Dermis microvascular lymphatic vessel endothelial cell (primary cell): ENCODE data around the gene HES6. TPM values are rescaled to one million over a fixed set of nuclear protein-coding genes. Genes with fewer than 3 reads are reported as not detected.

Source experiments
- DNase-seq, 2 donors: peaks; one replicate each; pipeline versions ENCODE4 v3.0.0 to v3.0.0-alpha.2; 2010; ENCODE audit warnings: low read depth in 2 of 2
- total RNA-seq: library from RNA; depleted of rRNA; stranded (reverse); fragments of >200 nt; gene quantifications from 2 replicates; pipeline ENCODE4 v1.2.1, GENCODE V29; 2014

HES6 gene
- total RNA-seq, 1 donor from 2014 or later, result 2.1 TPM

DNA sequence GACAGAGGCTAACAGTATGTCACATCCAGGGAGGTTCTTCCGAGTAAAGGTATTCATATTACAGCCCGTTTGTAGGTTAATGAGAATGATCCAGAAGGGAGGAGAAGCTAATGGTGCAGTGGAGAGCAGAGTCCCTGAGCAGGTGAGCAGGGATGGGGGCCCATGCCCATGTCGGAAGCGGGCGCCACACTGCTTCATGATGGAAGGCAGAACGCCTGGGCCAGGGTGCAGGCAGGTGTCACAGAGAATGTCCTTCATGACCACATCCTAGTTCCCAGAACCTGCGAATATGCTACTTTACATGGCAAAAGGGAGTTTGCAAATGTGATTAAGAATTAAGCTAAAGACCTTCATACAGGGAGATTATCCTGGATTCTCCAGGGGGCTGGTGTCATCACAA is 4.0 kb downstream of the HES6 start:
- no peak for DNase-seq

DNA sequence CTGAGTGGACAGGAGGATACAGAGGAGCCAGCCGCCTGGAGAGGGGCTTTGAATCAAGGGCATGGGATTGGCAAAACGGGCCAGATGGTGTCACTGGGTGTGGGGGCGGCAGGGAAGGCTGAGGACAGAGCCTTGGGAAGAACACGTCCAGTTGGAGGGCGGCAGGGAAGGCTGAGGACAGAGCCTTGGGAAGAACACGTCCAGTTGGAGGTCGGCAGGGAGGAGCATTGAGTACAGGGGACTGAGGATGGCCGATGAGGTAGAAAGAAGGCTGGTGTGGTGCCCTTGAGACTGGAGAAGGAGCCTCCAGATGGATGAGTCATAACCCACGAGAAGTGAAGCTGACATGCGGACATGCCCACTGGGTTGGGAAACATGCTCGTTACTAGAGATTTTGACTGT is 4.5 kb downstream of the HES6 start:
- no peak for DNase-seq

DNA sequence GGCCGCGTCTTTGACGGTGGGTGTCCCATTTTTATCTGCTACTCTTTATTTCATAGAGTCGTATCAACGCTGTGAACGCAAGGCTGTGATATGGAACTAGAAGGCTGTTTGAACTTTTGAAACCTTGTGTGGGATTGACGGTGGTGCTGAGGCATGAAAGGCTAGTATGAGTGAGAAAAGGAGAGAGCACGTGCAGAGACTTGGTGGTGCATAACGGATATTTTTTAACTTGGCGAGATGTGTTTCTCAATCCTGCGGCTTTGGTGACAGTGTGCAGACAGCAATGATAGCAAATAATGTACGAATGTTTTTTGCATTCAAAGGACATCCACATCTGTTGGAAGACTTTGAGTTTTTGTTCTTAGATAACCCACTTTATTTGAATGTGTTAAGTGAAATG is 6.2 kb downstream of the HES6 start:
- DNase-seq, result no peak

DNA sequence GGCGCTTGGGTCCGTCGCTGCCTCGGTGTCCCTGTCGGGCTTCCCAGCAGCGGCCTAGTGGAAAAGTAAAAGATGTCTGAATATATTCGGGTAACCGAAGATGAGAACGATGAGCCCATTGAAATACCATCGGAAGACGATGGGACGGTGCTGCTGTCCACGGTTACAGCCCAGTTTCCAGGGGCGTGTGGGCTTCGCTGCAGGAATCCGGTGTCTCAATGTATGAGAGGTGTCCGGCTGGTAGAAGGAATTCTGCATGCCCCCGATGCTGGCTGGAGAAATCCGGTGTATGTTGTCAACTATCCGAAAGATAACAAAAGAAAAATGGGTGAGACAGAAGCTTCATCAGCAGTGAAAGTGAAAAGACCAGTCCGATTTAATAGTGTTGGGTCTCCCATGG is 8.0 kb downstream of the HES6 start:
- no peak for DNase-seq

DNA sequence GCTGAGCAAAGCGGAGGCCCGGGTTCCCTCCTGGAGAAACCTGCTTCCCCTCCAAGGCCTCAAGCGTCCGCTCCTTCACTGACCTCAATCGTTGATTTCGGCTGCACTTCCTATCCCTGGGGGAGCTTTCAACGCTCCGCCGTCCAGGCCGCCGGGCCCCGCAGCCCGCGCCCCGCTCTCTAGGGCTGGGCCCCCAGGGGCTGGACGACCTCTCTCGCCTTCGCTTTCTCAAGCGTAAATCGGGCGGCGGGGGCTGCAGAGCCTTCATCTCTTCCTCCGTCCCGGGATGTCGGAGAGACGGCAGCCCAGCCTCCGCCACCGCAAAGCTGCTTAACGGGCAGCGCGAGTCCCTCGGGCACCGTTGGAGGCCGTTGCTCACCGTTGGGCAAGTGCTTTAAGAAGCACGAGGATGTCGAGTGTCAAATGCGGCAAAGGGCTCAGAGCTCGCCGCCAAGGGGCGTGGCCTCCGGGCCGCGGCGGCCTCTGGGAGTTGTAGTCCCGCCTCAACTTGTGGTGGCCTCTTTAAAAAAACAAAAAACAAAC is 8.5 kb downstream of the HES6 start:
- peak in 1 of 2 donors; percentile 73 for DNase-seq

DNA sequence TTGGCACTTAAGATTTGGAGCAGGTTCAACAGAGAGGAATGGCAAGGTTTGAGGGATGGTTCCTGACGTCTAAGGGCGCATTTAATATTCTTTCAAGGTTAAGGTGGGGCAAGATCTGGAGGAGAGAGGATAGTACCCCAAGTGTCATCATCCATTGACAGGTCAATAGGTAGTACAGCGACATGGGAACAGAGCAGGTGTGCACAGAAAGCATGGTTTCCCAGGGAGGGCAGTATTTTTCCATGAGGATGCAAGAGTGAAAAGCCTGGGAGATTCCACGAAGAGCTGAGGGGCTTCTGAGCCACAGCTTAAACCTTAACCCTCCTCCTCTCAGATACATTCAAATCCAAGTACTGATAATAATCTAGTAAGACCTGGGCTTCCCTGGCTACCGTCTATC is 9.1 kb downstream of the HES6 start:
- DNase-seq, result no peak

DNA sequence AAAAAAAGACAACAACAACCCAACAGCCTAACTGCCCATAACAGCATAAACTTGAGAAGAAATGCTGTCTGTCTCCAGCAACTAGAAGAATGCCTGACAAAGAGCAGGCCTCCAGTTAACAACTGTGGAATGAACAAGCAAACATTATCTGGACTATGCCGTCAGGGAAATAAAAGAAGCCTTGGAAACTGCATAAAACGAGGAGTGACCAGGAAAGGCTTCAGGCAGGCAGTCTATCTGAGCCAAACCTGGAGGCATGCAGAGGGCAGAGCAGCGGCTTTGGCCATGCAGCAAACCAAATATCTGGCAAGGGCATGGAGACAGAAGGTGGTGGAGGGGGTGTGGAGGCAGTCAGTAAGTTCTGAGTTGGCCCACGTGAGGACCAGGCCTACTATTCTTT is 11.1 kb downstream of the HES6 start:
- no peak for DNase-seq

DNA sequence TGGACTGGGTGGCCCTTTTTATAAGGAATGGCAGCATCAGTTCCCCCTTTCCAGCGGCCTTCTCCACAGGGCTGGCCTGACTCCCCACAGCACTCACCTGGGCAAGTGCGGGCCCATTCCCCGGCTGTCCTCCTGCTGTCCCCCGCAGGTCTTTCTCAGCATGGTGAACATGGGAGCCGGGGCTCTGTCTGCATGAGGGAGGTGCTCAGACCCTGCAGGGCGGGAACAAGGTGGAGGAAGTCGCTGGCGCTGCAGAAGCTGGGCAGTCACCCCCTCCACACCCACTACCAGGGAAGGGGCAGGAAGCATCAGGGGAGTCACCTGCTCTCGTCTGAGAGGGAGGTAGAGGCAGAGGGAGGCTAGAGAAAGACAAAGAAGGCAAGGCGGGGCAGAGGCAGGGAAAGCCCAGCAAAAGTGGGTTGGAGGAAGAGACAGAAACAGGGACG is 12.2 kb downstream of the HES6 start:
- no peak for DNase-seq

DNA sequence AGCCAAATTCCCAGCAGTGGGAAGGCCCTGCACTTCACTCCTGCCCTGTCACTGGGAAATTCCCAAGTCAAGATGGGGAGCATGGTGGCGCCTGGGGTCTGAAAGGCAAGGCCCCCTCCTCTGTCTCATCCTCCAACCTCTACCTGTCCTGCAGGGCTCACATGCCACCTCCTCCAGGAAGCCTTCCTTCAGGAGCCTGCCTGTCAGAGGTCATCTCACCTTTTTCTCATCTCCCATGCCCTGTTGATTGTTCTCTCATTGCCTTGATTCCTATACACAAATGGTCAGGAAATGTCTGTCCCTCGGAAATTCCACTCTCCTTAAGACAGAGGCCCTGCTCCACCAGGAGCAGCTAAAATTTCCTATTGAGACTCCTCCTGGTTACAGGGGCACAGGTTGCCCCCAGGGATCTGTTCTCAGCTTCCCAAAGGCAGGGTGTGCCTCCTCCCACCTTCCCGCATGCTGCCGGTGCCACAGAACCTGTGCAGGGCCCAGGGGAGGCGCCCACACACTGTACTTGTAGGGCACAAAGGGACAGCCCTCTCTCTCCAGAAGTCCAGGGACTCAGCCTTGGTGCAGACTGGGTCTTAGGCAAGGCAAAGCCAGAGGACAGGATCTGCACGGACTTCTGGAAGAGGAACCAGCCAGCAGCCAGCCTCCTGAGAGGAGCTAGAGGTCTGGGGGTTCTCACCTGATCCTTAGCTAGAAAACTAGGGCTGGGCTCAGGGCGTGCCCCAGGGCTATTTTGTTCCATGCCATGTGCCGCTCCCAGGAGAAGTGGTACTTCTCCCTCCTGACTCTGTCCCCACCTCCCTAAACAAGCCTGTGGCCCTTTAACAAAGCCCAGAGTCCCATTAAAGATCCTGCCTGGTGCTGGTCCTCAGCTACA is 12.9 kb downstream of the HES6 start:
- no peak for DNase-seq

DNA sequence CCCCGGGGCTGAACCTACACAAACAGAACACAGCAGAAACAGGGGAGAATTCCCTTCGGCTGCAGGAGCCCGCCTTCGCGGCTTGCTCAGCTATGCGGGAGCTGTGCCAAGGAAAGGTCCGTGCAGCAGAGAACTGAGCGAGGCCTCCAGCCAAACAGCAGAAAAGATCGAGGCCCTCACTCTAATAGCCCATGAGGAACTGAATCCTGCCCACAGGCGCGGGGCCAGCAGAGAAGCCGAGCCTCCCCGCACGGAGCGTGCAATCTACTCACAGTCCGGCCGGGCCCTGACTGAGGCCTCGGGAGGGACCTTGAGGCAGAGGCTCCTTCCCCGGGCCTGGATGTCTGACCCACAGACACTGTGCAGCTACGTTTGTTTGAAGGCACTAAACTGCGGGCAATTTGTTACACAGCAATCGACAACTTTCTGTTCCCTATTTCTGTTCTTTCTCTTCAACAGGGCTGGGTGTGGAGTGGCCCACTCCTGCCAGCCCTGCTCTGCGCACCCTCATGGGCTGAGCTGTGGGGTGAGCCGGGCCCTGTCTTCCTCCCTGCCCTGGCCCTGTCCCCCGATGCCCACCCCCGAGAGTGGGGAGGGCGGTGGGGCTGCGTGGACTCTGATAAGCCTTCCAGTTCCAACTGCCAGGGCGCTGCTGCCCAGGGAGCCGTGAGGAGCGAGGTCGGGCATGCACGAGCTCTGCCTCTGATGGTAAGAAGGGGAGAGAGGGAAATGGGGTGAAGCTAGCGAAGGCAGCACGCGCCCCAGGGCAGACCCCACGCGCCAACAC is 13.7 kb downstream of the HES6 start:
- DNase-seq, result no peak

DNA sequence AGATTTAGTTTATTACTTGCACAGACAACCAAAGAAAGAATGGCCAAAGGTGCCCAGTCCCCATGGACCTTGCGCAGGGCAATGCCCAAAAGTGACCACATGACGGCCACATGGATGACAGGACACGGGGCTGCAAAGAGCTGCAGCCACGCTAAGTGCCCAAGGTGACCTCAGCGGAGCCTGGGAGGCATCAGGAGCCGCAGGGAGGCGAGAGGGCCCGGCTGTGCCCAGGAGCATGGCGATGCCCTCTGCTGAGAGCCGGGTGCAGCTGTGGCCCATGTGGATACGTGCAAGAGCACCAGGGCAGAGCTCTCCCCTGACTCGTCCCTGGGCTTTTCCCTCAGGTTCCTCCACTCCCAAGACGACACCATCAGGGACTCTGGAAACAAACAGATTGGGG is 14.7 kb downstream of the HES6 start:
- no peak for DNase-seq

DNA sequence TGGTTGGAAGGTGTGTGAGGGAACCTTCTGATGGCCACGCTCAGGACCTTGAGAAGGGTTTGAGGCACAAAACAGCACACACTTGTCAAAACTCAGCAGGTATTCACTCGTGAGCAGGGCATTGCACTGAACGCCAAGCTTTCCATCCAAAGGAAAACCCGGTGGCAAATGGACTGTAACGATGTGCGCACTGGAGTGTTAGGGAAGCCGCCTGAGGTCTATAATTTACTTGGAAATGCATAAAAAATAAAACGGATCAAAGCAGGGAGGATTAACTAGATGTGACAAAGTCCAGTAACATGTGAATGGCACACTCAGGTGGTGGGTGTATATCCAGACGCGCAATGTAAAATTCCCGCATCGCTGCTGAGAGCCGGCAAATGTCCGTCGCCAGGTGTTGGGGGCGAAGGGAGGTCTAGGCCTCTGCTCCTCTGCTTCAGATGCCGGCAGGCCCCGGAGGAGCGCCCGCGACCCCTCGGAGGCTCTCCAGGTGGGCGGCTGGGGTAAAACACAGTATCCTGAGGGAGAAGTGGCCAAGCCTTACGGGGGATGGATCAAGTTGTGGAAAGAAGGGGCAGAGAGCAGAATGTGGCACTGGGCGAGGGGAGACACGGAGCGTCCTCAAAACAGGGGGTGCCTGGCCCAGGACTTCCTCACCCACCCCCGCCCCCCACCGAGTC is 15.3 kb downstream of the HES6 start:
- DNase-seq, result no peak

DNA sequence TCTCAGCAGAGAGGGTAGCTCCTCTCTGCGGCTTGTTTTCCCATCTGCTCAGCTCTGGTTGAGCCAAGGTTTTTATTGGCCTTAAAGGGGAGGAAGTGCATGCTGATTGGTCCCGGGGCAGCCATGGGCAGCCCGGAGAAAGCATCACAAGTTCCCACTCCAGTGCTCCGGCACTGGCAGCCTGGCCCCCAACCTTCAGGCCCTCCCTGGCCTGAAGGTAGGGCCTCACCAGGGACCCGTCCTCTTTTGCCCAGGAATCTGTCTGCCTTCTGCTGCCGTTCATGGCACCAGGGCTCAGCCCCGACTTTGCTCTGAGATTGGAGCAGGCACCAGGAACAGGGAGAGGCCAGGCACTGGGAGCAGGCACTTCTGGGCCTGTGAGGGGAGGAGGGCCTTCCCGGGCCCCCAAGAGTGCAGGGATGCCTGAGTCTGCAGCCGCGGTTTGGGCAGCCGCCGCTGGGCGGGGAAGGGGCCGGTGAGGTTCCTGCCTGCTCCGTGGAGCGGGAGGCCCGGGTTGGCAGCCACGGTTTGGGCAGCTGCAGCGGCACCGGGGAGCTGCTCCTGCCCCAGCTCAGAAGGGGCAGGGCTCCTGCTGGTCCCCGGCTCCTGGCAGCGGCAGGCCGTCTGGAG is 18.8 kb downstream of the HES6 start:
- DNase-seq, result peak in 1 of 2 donors; percentile 26

DNA sequence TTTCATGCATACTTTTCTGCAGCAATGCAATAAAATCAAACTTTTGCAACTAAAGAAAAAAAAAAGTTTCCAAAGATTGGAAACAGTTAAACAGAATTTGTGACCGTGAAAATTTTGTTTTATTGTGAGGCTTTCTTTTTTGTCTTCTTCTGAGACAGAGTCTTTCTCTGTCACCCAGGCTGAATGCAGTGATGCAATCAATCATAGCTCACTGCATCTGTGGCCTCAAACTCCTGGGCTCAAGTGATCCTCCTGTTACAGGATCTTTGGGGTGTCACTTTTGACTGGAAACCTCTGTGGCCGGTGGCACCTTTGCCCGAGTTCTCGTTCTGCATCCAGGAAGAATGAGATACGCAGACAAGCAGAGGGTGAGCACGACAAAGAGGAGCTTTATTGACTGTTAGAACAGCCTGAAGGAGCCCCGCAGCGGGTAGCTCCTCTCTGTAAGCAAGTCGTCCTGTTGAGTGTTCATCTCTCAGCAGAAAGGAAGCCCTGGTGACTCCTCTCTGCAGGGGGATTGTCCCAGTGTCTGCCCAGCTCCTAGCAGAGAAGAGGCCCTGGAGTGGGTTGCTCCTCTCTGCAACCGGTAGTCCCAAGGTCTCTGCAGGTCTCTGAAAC is 19.5 kb downstream of the HES6 start:
- no peak for DNase-seq

DNA sequence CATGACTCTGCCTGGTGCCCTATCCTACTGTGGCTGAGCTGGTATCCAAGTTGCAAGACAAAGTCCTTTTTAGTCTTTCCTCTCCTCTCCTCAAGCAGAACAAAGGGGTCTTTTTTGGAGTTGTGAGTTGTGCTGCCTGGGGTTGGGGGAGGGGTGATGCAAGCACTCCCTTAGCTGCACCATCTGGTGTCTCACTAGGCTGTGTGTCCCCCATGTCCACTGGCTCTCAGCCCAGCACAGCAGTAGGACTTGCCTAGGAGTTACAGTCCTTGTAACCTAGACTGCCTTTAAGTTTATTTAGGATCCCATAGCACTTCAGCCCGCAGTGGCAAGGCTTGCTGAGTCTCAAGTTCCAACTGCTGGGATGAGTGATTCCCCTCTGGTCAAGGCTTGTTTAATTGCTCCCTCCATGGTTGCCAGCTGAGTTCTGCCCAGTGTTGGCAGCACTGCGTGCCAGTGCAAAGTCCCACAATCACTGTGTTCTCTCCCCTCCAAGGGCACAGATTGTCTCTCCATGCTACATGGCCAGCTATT is 23.1 kb downstream of the HES6 start:
- DNase-seq, result no peak

DNA sequence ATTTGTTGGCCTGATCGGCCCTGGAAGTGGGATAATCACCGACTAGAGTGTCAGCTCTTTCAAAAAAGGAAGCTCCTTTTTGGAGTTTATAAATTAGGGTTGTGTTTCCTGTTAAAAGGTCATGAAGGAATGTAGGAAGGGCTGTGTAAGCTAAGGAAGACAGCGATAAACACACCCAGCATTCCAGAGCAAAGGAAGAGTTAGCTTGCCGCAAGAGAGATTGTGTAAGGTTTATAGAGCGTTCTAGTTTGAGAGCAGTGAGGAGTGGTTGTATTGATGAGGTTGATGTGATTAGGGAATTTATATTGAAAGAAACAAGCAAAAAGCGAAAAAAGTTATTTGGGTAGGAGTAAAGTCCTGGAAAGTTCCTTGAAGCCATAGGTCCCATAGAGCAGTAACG is 32.8 kb downstream of the HES6 start:
- no peak for DNase-seq

DNA sequence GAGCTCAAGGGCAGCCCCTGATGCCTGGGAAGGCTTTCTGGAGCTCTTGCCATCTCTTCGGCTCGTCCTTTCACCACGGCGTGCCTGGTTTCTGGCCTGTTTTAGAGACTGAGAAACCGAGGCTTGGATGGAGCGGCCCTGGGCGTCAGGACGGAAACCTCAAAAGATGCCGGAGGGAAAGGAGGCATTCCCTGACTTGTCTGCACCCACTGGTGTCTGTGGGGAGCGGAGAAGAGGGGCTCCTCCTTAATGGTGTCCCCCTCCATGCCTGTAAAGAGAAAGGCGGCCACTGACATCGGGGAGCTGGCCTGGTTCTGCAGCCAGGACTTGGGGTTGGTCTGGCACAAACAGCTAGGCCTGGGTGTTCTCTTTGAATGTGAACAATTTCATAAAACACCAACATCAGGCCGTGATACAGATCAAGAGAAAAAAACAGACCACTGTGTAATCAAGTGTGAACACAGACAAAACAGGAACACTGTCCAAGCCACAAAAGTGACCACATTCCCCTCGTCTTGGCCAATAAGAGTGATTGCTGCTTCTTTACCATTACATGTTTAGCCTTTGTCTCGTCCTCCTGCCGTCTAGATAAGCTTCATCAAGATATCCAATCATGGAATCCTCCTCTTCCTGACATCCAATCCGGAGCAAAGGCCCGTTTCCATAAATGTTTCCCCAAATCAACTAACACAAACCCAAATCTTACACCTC is 35.7 kb downstream of the HES6 start:
- DNase-seq, result no peak

DNA sequence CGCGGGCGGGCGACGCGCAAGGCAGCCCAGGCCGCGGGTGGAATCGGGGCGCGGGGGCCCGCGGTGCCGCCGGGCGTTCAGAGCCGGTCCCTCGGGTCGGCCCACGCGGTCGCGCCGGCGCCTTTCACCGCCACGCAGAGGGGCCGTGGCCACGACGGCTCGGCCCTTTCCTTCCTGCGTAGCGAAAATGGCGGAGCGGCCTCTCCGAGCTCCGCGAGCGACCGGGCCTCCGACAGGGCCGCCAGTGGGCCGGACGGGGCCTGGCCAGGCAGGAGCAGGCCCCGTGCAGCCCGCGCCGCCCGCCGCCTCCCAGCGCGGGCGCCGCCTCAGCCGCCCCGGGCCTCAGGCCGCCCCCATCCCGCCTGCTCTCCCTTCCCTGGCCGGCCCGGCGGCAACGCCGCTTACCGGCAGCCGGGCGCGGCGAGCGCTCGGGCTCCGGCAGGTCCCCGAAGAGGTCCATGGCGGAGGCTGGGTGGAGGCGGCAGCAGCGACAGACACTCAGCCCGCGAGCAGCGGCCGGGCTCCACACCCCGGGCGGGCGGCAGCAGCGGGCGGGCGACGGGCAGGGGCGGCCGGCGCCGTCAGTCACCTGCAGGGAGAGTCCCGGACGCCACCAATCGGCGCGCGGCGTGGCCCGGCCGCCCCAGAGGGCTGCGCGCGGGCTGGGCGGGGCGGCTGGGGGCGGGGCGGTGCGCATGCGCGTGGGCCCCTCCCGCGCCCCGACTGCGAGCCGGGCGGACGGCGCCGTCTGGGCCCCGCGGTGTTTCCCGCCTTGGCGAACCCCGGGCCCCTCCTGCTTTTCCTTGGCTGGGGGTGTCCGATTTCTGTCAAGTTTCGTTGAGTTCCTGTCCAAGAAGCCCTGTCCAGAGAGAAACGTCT is 36.5 kb downstream of the HES6 start, which contains the start of gene ILKAP:
ILKAP (minus strand) TSS at position 602 of the 879 bp plus-strand sequence; CDS start at position 460, 142 bp downstream.
- DNase-seq, result peak; percentile 43 to 88
